Measurements from ENCODE around the gene QSOX1.

- TF ChIP-seq POLR2A (IDR thresholded peaks at IDR 0.05) (no peak), CTCF (IDR thresholded peaks at IDR 0.05) (no peak)
Observed at GRCh38 chr1:180131510-180131909, 23.2 kb upstream of the QSOX1 start.

All from thyroid gland (tissue), 4 donors.